ENCODE results near the gene NUP155.
A peak's percentile ranks its signal among the peaks of the same experiment; 100 is the strongest.
"Not testable (repeated sequence)": the region's sequence is repeated elsewhere in the genome, so short reads cannot be mapped to it uniquely, and the experiment has no call there.

Gene NUP155

GRCh38 chr5:37370864-37371726 is at the start of gene NUP155:
NUP155 (minus strand) TSS chr5:37371106; CDS start chr5:37370977, 129 bp downstream.
- H3K4me3 ChIP-seq (ENCODE audit: low read depth, low read length): peak within 1 kb of the TSS; percentile 80
- no peak for TF ChIP-seq CTCF (IDR thresholded peaks at IDR 0.05; ENCODE audit: low read depth, low read length)

GRCh38 chr5:37417347-37417746 is 46.4 kb upstream of the NUP155 start:
- H3K4me3 ChIP-seq (ENCODE audit: low read depth, low read length): no peak overlapping the region
- TF ChIP-seq CTCF (IDR thresholded peaks at IDR 0.05; ENCODE audit: low read depth, low read length): no peak

GRCh38 chr5:37415456-37415855 is 44.5 kb upstream of the NUP155 start:
- H3K4me3 ChIP-seq (ENCODE audit: low read depth, low read length): not testable (repeated sequence)

GRCh38 chr5:37412515-37412914 is 41.6 kb upstream of the NUP155 start:
- H3K4me3 ChIP-seq (ENCODE audit: low read depth, low read length): no peak overlapping the region
- no peak for TF ChIP-seq CTCF (IDR thresholded peaks at IDR 0.05; ENCODE audit: low read depth, low read length)

- TF ChIP-seq CTCF (IDR thresholded peaks at IDR 0.05; ENCODE audit: low read depth, low read length): no peak
These were observed 29.6 kb upstream of the NUP155 start for GRCh38 chr5:37400501-37400900.

GRCh38 chr5:37396352-37396751 is 25.4 kb upstream of the NUP155 start:
- no peak for TF ChIP-seq CTCF (IDR thresholded peaks at IDR 0.05; ENCODE audit: low read depth, low read length)
- no peak overlapping the region for H3K4me3 ChIP-seq (ENCODE audit: low read depth, low read length)

More at GRCh38 chr5:37400501-37400900, 29.6 kb upstream of the NUP155 start:
- no peak overlapping the region for H3K4me3 ChIP-seq (ENCODE audit: low read depth, low read length)

GRCh38 chr5:37391591-37391990 is 20.7 kb upstream of the NUP155 start:
- H3K4me3 ChIP-seq (ENCODE audit: low read depth, low read length): no peak overlapping the region
- no peak for TF ChIP-seq CTCF (IDR thresholded peaks at IDR 0.05; ENCODE audit: low read depth, low read length)
